CD4-positive, alpha-beta memory T cell (primary cell): ENCODE data around the gene KCNS3. TPM values are rescaled to one million over a fixed set of nuclear protein-coding genes. Genes with fewer than 3 reads are reported as not detected.

ENCODE experiments used
- CTCF ChIA-PET: fragments of 350-600 bp; sonication (Branson Sonifier 250); formaldehyde crosslinking; loops from one replicate; lab custom pipeline; 2021; ENCODE audit warnings: inconsistent platforms; ENCODE audit not compliant: partially characterized antibody; lab: Charles Lee
- POLR2A ChIA-PET: fragments of 350-600 bp; sonication (Branson Sonifier 250); formaldehyde crosslinking; loops from one replicate; lab custom pipeline; 2021; ENCODE audit not compliant: partially characterized antibody; lab: Charles Lee
- DNase-seq, 5 donors: peaks; one replicate each; pipeline versions ENCODE4 v3.0.0 to v3.0.0-alpha.2; 2020 to 2022; ENCODE audit warnings: mixed read lengths in 1 of 5
- H3K27ac ChIP-seq: one replicate; pipeline ENCODE4 v1.7.0; 2013; ENCODE audit warnings: low read depth, low read length
- H3K27me3 ChIP-seq: 2 replicates; pipeline ENCODE4 v1.7.0; 2013; ENCODE audit warnings: mild to moderate bottlenecking, low read length, moderate library complexity; ENCODE audit not compliant: insufficient read depth
- H3K36me3 ChIP-seq: 2 replicates; pipeline ENCODE4 v1.7.0; 2013; ENCODE audit warnings: mild to moderate bottlenecking, low read length, moderate library complexity; ENCODE audit not compliant: insufficient read depth
- H3K4me1 ChIP-seq: 2 replicates; pipeline ENCODE4 v1.7.0; 2013; ENCODE audit warnings: mild to moderate bottlenecking, low read length, moderate library complexity; ENCODE audit not compliant: insufficient read depth
- H3K4me3 ChIP-seq, 2 donors: one replicate each; pipeline ENCODE4 v1.7.0; 2013; ENCODE audit warnings: low read length in 2 of 2, mild to moderate bottlenecking in 1 of 2
- H3K9me3 ChIP-seq, 2 donors: one replicate each; pipeline ENCODE4 v1.7.0; 2013; ENCODE audit warnings: low read length in 2 of 2, control low read depth in 1 of 2; ENCODE audit not compliant: control insufficient read depth in 1 of 2
- H3K27ac Mint-ChIP-seq, 7 donors: one replicate each; pipeline ENCODE4 v1.8.0; 2020 to 2021; ENCODE audit warnings: mixed read lengths in 7 of 7, mild to moderate bottlenecking in 6 of 7, inconsistent platforms in 3 of 7, moderate library complexity in 3 of 7
- H3K27me3 Mint-ChIP-seq, 2 donors: one replicate each; pipeline ENCODE4 v1.8.0; 2020 to 2021; ENCODE audit warnings: mixed read lengths in 2 of 2
- H3K36me3 Mint-ChIP-seq, 2 donors: one replicate each; pipeline ENCODE4 v1.8.0; 2020 to 2021; ENCODE audit warnings: mixed read lengths in 2 of 2, inconsistent platforms in 1 of 2, mild to moderate bottlenecking in 1 of 2
- H3K4me1 Mint-ChIP-seq, 4 donors: one replicate each; pipeline ENCODE4 v1.8.0; 2020 to 2021; ENCODE audit warnings: mixed read lengths in 4 of 4, mild to moderate bottlenecking in 1 of 4
- H3K4me3 Mint-ChIP-seq, 8 donors: one replicate each; pipeline ENCODE4 v1.8.0; 2020 to 2021; ENCODE audit warnings: mixed read lengths in 8 of 8, mild to moderate bottlenecking in 7 of 8, moderate library complexity in 6 of 8, inconsistent platforms in 3 of 8
- H3K9me3 Mint-ChIP-seq, 8 donors: one replicate each; pipeline ENCODE4 v1.8.0; 2020 to 2021; ENCODE audit warnings: mixed read lengths in 8 of 8, mild to moderate bottlenecking in 5 of 8, inconsistent platforms in 3 of 8, moderate library complexity in 1 of 8
- intact Hi-C: fragments of 100-400 bp; cut with micrococcal nuclease; formaldehyde crosslinking; loops from one replicate; pipeline ENCODE4 v1.15.1; 2023
- polyA plus RNA-seq, 2 donors: library from polyadenylated mRNA; unstranded; fragments of 300-500 nt; fragmentation: Illumina TruSeq; gene quantifications; one replicate each; pipeline ENCODE4 v1.2.3, GENCODE V29; 2021
- total RNA-seq, 2 experiments: library from RNA; stranded (reverse); gene quantifications; one replicate each; pipeline ENCODE4 v1.2.3, GENCODE V29; 2021

Gene KCNS3
- total and polyA plus RNA-seq, 4 experiments from 2014 or later, result not detected

GRCh38 chr2:17943444-17943843, 65.0 kb downstream of the KCNS3 start:
- H3K27ac Mint-ChIP-seq, result no peak overlapping the region
- H3K4me3 ChIP-seq, result no peak overlapping the region
- POLR2A ChIA-PET, result no interaction called here
- CTCF ChIA-PET, result no interaction called here
- no peaks in the 10 kb centered on the region for H3K4me1 ChIP-seq
- H3K27me3 ChIP-seq, result no peaks in the 10 kb centered on the region
- no peak overlapping the region for H3K4me3 Mint-ChIP-seq
- H3K9me3 ChIP-seq, result no peaks in the 10 kb centered on the region
- intact Hi-C loops, result no loop called here
- no peaks in the 10 kb centered on the region for H3K36me3 Mint-ChIP-seq
- H3K36me3 ChIP-seq, result no peaks in the 10 kb centered on the region
- no peaks in the 10 kb centered on the region for H3K4me1 Mint-ChIP-seq
- peaks cover 0 to 14% (median 0%) of the 10 kb centered on the region in 8 donors for H3K9me3 Mint-ChIP-seq
- no peak overlapping the region for H3K27ac ChIP-seq
- H3K27me3 Mint-ChIP-seq, result peaks cover 0 to 4% of the 10 kb centered on the region in 2 donors
- DNase-seq, result no peak

DNA sequence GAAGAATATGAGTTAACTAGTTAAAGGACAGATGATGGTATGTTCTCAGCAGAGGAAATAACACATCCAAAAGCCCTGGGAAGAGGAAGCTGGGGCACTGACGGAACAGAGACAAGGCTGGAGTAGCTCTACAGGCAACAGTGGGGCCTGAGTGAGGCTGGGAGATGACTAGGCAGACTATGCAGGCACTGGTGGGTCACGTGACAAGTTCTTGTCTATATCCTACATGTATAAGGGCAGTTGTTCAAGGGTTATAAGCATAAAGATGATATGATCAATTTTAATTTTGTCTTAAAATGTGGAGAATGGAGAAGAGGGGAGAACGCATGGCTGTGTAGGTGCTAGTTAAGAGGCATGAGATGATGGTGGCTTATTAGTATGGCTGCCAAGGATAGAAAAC, 68.6 kb downstream of the KCNS3 start:
- Histone ChIP-seq H3K4me3 (no peak overlapping the region), H3K27ac (no peak overlapping the region), H3K4me1 (no peaks in the 10 kb centered on the region), H3K36me3 (no peaks in the 10 kb centered on the region), H3K27me3 (no peaks in the 10 kb centered on the region), H3K9me3 (no peaks in the 10 kb centered on the region)
- DNase-seq, result no peak
- CTCF ChIA-PET, result no interaction called here
- Mint-ChIP-seq H3K27me3 (peaks cover 0 to 2% of the 10 kb centered on the region in 2 donors), H3K27ac (no peak overlapping the region), H3K9me3 (peaks cover 0 to 8% (median 0%) of the 10 kb centered on the region in 8 donors), H3K4me3 (no peak overlapping the region), H3K36me3 (no peaks in the 10 kb centered on the region), H3K4me1 (no peaks in the 10 kb centered on the region)
- POLR2A ChIA-PET, result no interaction called here
- intact Hi-C loops, result no loop called here

GRCh38 chr2:17950006-17950405, 71.5 kb downstream of the KCNS3 start:
- intact Hi-C loops, result no loop called here
- no peak for DNase-seq
- H3K4me3 ChIP-seq, result no peak overlapping the region
- no peaks in the 10 kb centered on the region for H3K4me1 Mint-ChIP-seq
- H3K27me3 ChIP-seq, result no peaks in the 10 kb centered on the region
- H3K27ac ChIP-seq, result no peak overlapping the region
- no peaks in the 10 kb centered on the region for H3K36me3 ChIP-seq
- no peaks in the 10 kb centered on the region for H3K4me1 ChIP-seq
- H3K4me3 Mint-ChIP-seq, result no peak overlapping the region
- H3K27me3 Mint-ChIP-seq, result peaks cover 0 to 2% of the 10 kb centered on the region in 2 donors
- H3K9me3 Mint-ChIP-seq, result peaks cover 0 to 3% (median 0%) of the 10 kb centered on the region in 8 donors
- no peak overlapping the region for H3K27ac Mint-ChIP-seq
- no peaks in the 10 kb centered on the region for H3K9me3 ChIP-seq
- no peaks in the 10 kb centered on the region for H3K36me3 Mint-ChIP-seq
- CTCF ChIA-PET, result no interaction called here
- POLR2A ChIA-PET, result no interaction called here

GRCh38 chr2:17951563-17951962, 73.1 kb downstream of the KCNS3 start:
- H3K4me1 ChIP-seq, result no peaks in the 10 kb centered on the region
- H3K27ac ChIP-seq, result no peak overlapping the region
- no peaks in the 10 kb centered on the region for H3K36me3 ChIP-seq
- Mint-ChIP-seq H3K4me3 (no peak overlapping the region), H3K9me3 (peaks cover 0 to 3% (median 0%) of the 10 kb centered on the region in 8 donors), H3K27me3 (no peaks in the 10 kb centered on the region), H3K4me1 (no peaks in the 10 kb centered on the region), H3K36me3 (no peaks in the 10 kb centered on the region), H3K27ac (no peak overlapping the region)
- H3K4me3 ChIP-seq, result no peak overlapping the region
- no peak for DNase-seq
- CTCF ChIA-PET, result no interaction called here
- H3K9me3 ChIP-seq, result no peaks in the 10 kb centered on the region
- POLR2A ChIA-PET, result no interaction called here
- no peaks in the 10 kb centered on the region for H3K27me3 ChIP-seq
- intact Hi-C loops, result no loop called here

GRCh38 chr2:17958466-17959092, 80.1 kb downstream of the KCNS3 start:
- H3K4me1 ChIP-seq, result no peaks in the 10 kb centered on the region
- Mint-ChIP-seq H3K4me3 (no peak overlapping the region), H3K27ac (no peak overlapping the region), H3K4me1 (peaks cover 0 to 5% (median 0%) of the 10 kb centered on the region in 4 donors), H3K9me3 (no peaks in the 10 kb centered on the region), H3K27me3 (no peaks in the 10 kb centered on the region), H3K36me3 (no peaks in the 10 kb centered on the region)
- POLR2A ChIA-PET, result no interaction called here
- no peaks in the 10 kb centered on the region for H3K36me3 ChIP-seq
- no peaks in the 10 kb centered on the region for H3K9me3 ChIP-seq
- no peak for DNase-seq
- no peaks in the 10 kb centered on the region for H3K27me3 ChIP-seq
- CTCF ChIA-PET, result no interaction called here
- intact Hi-C loops, result no loop called here
- H3K27ac ChIP-seq, result no peak overlapping the region
- no peak overlapping the region for H3K4me3 ChIP-seq

- ChIA-PET POLR2A (no interaction called here), CTCF (no interaction called here)
- Mint-ChIP-seq H3K36me3 (no peaks in the 10 kb centered on the region), H3K4me3 (no peak overlapping the region), H3K27ac (no peak overlapping the region), H3K9me3 (no peaks in the 10 kb centered on the region), H3K27me3 (no peaks in the 10 kb centered on the region), H3K4me1 (peaks cover 0 to 5% (median 0%) of the 10 kb centered on the region in 4 donors)
- no peak for DNase-seq
- H3K4me3 ChIP-seq, result no peak overlapping the region
- H3K4me1 ChIP-seq, result no peaks in the 10 kb centered on the region
- H3K9me3 ChIP-seq, result no peaks in the 10 kb centered on the region
- intact Hi-C loops, result no loop called here
- H3K27ac ChIP-seq, result no peak overlapping the region
- no peaks in the 10 kb centered on the region for H3K27me3 ChIP-seq
- no peaks in the 10 kb centered on the region for H3K36me3 ChIP-seq
Measured at GRCh38 chr2:17959356-17959755, 80.9 kb downstream of the KCNS3 start.

DNA sequence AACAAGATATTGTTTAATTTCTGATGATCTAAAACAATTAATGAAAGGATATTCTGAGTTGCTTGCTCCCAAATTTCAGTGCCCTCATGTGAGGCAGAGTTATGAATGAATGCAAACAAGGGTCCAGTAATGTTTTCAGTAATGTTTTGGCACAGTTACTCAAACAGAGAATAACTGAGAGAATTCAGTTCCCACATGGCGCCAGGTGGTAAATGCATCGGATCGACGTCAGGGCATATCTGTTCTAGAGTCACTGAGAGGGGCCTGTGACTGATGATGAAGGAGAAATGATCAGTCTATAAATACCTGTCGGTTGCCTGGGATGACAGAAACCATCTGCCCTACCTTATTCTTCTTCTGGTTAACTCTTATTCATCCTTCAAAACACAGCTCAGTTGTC, 81.4 kb downstream of the KCNS3 start:
- no peak overlapping the region for H3K27ac ChIP-seq
- POLR2A ChIA-PET, result no interaction called here
- no peaks in the 10 kb centered on the region for H3K27me3 Mint-ChIP-seq
- intact Hi-C loops, result no loop called here
- H3K36me3 ChIP-seq, result no peaks in the 10 kb centered on the region
- no peaks in the 10 kb centered on the region for H3K4me1 ChIP-seq
- no peaks in the 10 kb centered on the region for H3K36me3 Mint-ChIP-seq
- no peaks in the 10 kb centered on the region for H3K9me3 ChIP-seq
- no peak for DNase-seq
- H3K9me3 Mint-ChIP-seq, result no peaks in the 10 kb centered on the region
- no peaks in the 10 kb centered on the region for H3K27me3 ChIP-seq
- H3K27ac Mint-ChIP-seq, result no peak overlapping the region
- H3K4me1 Mint-ChIP-seq, result peaks cover 0 to 5% (median 0%) of the 10 kb centered on the region in 4 donors
- no peak overlapping the region for H3K4me3 ChIP-seq
- CTCF ChIA-PET, result no interaction called here
- H3K4me3 Mint-ChIP-seq, result no peak overlapping the region
